Activated CD8-positive, alpha-beta T cell treated with anti-CD3 and anti-CD28 coated beads, Interleukin-2, amount 10 ng/mL, durations not matched to agents 7 days and 5 days (primary cell): Measurements from ENCODE around the gene CALD1. TPM values are rescaled to one million over a fixed set of nuclear protein-coding genes. Genes with fewer than 3 reads are reported as not detected.

ENCODE experiments used
- ATAC-seq: fragments of 150-1000 bp; cut with Tn5 transposase; one replicate; pipeline ENCODE4 v1.10.0; 2021; ENCODE audit warnings: moderate library complexity
- CTCF ChIA-PET: fragments of 350-600 bp; sonication (Branson Sonifier 250); formaldehyde crosslinking; loops from one replicate; lab custom pipeline; 2021; ENCODE audit warnings: antibody characterized with exemption; lab: Charles Lee
- POLR2A ChIA-PET: fragments of 350-600 bp; sonication (Branson Sonifier 250); formaldehyde crosslinking; loops from one replicate; lab custom pipeline; 2021; ENCODE audit warnings: antibody characterized with exemption; lab: Charles Lee
- DNase-seq: peaks from one replicate; pipeline ENCODE4 v3.0.0-alpha.2; 2020
- H3K27ac Mint-ChIP-seq: one replicate; pipeline ENCODE4 v1.8.0; 2021; ENCODE audit warnings: mild to moderate bottlenecking, mixed read lengths
- H3K27me3 Mint-ChIP-seq: one replicate; pipeline ENCODE4 v1.8.0; 2021; ENCODE audit warnings: low read depth, mixed read lengths
- H3K36me3 Mint-ChIP-seq: one replicate; pipeline ENCODE4 v1.8.0; 2021; ENCODE audit warnings: low read depth, mixed read lengths
- H3K4me1 Mint-ChIP-seq: one replicate; pipeline ENCODE4 v1.8.0; 2021; ENCODE audit warnings: low read depth, mixed read lengths
- H3K4me3 Mint-ChIP-seq: one replicate; pipeline ENCODE4 v1.8.0; 2021; ENCODE audit warnings: mild to moderate bottlenecking, mixed read lengths
- H3K9me3 Mint-ChIP-seq: one replicate; pipeline ENCODE4 v1.8.0; 2022; ENCODE audit warnings: mixed read lengths; ENCODE audit not compliant: insufficient read depth
- total RNA-seq, 2 experiments: library from RNA; stranded (reverse); gene quantifications; one replicate each; pipeline ENCODE4 v1.2.3, GENCODE V29; 2021

CALD1 gene
- under 1 TPM in 1 of 2 experiments, not detected in 1; 0.55 TPM for total RNA-seq

GRCh38 chr7:134778941-134779740 is at the start of gene CALD1:
CALD1 (plus strand) TSS chr7:134779634; CDS start chr7:134867734, 88,100 bp downstream.
- no peak for DNase-seq

DNA sequence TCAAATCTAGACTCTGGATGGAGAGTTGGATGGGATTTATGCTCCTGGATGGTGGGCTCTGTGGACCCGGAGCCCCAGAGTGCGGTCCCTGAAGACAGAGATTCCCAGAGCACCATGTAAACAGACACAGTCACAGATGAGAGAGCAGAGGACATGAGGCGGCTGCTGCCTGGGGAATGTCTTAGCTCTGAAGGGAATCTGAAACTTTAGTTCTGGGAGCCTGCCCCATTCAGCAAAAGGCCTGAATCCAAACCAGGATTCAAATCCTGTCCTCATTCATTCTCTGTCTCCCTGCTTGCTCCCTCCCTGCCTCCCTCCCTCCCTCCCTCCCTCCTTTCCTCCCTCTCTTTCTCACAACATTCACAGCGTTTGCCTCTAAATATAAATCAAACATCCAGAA is 49.5 kb upstream of the CALD1 start:
- ChIA-PET CTCF (interaction anchor here (1.5 kb wide), 1 partner anchor 22 kb away, joined by 4 read pairs; no protein-coding TSS in a partner anchor), POLR2A (no interaction called here)
- H3K36me3 Mint-ChIP-seq, result no peaks in the 10 kb centered on the region
- DNase-seq (no peak), ATAC-seq (no peak)
- H3K4me3 Mint-ChIP-seq, result no peak overlapping the region
- H3K9me3 Mint-ChIP-seq, result no peaks in the 10 kb centered on the region
- H3K4me1 Mint-ChIP-seq, result no peaks in the 10 kb centered on the region
- peaks cover 4% of the 10 kb centered on the region for H3K27me3 Mint-ChIP-seq
- H3K27ac Mint-ChIP-seq, result no peak overlapping the region

More at GRCh38 chr7:134778941-134779740, at the start of gene CALD1:
- Mint-ChIP-seq H3K27me3 (peaks cover 5% of the 10 kb centered on the region), H3K9me3 (no peaks in the 10 kb centered on the region), H3K4me3 (no peak within 1 kb of the TSS), H3K27ac (no peak within 1 kb of the TSS), H3K4me1 (no peaks in the 10 kb centered on the region), H3K36me3 (no peaks in the 10 kb centered on the region)
- ChIA-PET CTCF (no interaction called here), POLR2A (no interaction called here)
- no peak for ATAC-seq

DNA sequence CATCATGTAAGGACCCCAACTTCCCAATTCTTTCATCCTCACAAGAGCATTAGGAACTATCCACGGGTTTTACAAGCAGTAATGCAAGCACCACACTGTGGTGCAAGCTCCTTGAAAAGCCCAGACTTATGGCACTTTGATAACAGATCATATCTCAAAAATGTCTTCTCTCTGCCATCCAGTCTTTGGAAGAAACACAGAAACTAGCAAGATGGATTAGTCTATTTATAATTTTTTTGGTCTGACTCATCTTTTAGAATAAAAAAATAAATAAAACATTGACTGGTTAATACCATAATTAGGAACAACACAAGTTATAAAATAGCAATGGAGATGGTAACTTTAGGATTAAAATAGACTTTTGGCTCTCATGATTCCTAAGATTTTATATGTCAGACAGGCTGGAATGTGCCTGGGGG is 49.0 kb upstream of the CALD1 start:
- H3K4me3 Mint-ChIP-seq, result no peak overlapping the region
- H3K36me3 Mint-ChIP-seq, result no peaks in the 10 kb centered on the region
- no peaks in the 10 kb centered on the region for H3K4me1 Mint-ChIP-seq
- peaks cover 4% of the 10 kb centered on the region for H3K27me3 Mint-ChIP-seq
- no peak overlapping the region for H3K27ac Mint-ChIP-seq
- no peak for DNase-seq
- H3K9me3 Mint-ChIP-seq, result no peaks in the 10 kb centered on the region
- CTCF ChIA-PET, result no interaction called here
- ATAC-seq, result no peak
- POLR2A ChIA-PET, result no interaction called here

GRCh38 chr7:134731616-134732015 is 47.8 kb upstream of the CALD1 start:
- H3K9me3 Mint-ChIP-seq, result no peaks in the 10 kb centered on the region
- DNase-seq, result no peak

GRCh38 chr7:134732728-134733127 is 46.7 kb upstream of the CALD1 start:
- no peaks in the 10 kb centered on the region for H3K36me3 Mint-ChIP-seq
- H3K4me3 Mint-ChIP-seq, result no peak overlapping the region
- peaks cover 4% of the 10 kb centered on the region for H3K27me3 Mint-ChIP-seq
- ATAC-seq, result no peak
- no peak for DNase-seq
- no peak overlapping the region for H3K27ac Mint-ChIP-seq
- no peaks in the 10 kb centered on the region for H3K9me3 Mint-ChIP-seq
- no peaks in the 10 kb centered on the region for H3K4me1 Mint-ChIP-seq
- POLR2A ChIA-PET, result no interaction called here
- CTCF ChIA-PET, result no interaction called here

More at GRCh38 chr7:134731616-134732015, 47.8 kb upstream of the CALD1 start:
- Mint-ChIP-seq H3K4me1 (no peaks in the 10 kb centered on the region), H3K36me3 (no peaks in the 10 kb centered on the region), H3K27me3 (peaks cover 4% of the 10 kb centered on the region), H3K27ac (no peak overlapping the region), H3K4me3 (no peak overlapping the region)
- no peak for ATAC-seq
- POLR2A ChIA-PET, result no interaction called here
- CTCF ChIA-PET, result interaction anchor here (1.3 kb wide), 1 partner anchor 32 kb away, joined by 3 read pairs; no protein-coding TSS in a partner anchor

GRCh38 chr7:134736381-134736780 is 43.1 kb upstream of the CALD1 start:
- H3K4me3 Mint-ChIP-seq, result no peak overlapping the region
- CTCF ChIA-PET, result interaction anchor here (0.8 to 1.5 kb wide), 2 partner anchors 10 to 31 kb away, joined by 3 to 4 read pairs; no protein-coding TSS in a partner anchor
- POLR2A ChIA-PET, result no interaction called here
- H3K27ac Mint-ChIP-seq, result no peak overlapping the region
- H3K27me3 Mint-ChIP-seq, result peaks cover 3% of the 10 kb centered on the region
- peaks cover 4% of the 10 kb centered on the region for H3K4me1 Mint-ChIP-seq
- H3K9me3 Mint-ChIP-seq, result no peaks in the 10 kb centered on the region
- ATAC-seq (no peak), DNase-seq (no peak)
- no peaks in the 10 kb centered on the region for H3K36me3 Mint-ChIP-seq

- Mint-ChIP-seq H3K27ac (no peak overlapping the region), H3K9me3 (no peaks in the 10 kb centered on the region), H3K4me3 (no peak overlapping the region), H3K4me1 (peaks cover 4% of the 10 kb centered on the region), H3K27me3 (peaks cover 3% of the 10 kb centered on the region), H3K36me3 (no peaks in the 10 kb centered on the region)
- no peak for DNase-seq
- ChIA-PET POLR2A (interaction anchor here (0.6 kb wide), 1 partner anchor 24 kb away, joined by 3 read pairs; no protein-coding TSS in a partner anchor), CTCF (interaction anchor here (1.5 kb wide), 1 partner anchor 9 kb away, joined by 4 read pairs; no protein-coding TSS in a partner anchor)
- ATAC-seq, result no peak
Measured at GRCh38 chr7:134737566-134738345, 41.7 kb upstream of the CALD1 start.

GRCh38 chr7:134739362-134739761 is 40.1 kb upstream of the CALD1 start:
- Mint-ChIP-seq H3K9me3 (no peaks in the 10 kb centered on the region), H3K36me3 (no peaks in the 10 kb centered on the region), H3K4me1 (peaks cover 4% of the 10 kb centered on the region), H3K4me3 (no peak overlapping the region), H3K27ac (no peak overlapping the region), H3K27me3 (peaks cover 3% of the 10 kb centered on the region)
- CTCF ChIA-PET, result no interaction called here
- ATAC-seq (no peak), DNase-seq (no peak)
- POLR2A ChIA-PET, result no interaction called here

DNA sequence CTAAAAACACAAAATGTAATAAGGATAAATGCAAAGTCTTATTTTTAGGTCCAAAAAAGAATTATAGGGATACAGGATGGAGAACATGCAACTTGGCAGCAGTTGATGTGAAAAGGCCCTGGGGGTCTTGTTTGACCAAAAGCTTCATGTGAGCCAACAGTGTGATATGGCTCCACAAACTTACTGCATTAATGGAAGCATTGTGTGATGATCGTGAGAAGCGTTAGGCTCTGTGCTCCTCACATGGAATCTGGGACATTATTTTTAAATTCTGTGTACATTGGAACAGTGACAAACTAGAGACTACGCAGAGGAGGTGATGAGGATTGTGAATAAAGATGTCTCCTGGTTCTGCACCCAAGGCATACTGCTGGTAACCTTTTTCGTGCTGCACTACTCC is 39.1 kb upstream of the CALD1 start:
- H3K36me3 Mint-ChIP-seq, result no peaks in the 10 kb centered on the region
- H3K27me3 Mint-ChIP-seq, result peaks cover 6% of the 10 kb centered on the region
- no peaks in the 10 kb centered on the region for H3K9me3 Mint-ChIP-seq
- H3K27ac Mint-ChIP-seq, result no peak overlapping the region
- no peak overlapping the region for H3K4me3 Mint-ChIP-seq
- DNase-seq (no peak), ATAC-seq (no peak)
- ChIA-PET CTCF (no interaction called here), POLR2A (no interaction called here)
- H3K4me1 Mint-ChIP-seq, result peaks cover 4% of the 10 kb centered on the region

- H3K4me1 Mint-ChIP-seq, result peaks cover 4% of the 10 kb centered on the region
- H3K27me3 Mint-ChIP-seq, result peaks cover 8% of the 10 kb centered on the region
- H3K4me3 Mint-ChIP-seq, result no peak overlapping the region
- H3K9me3 Mint-ChIP-seq, result no peaks in the 10 kb centered on the region
- ATAC-seq, result no peak
- H3K36me3 Mint-ChIP-seq, result no peaks in the 10 kb centered on the region
- POLR2A ChIA-PET, result no interaction called here
- CTCF ChIA-PET, result no interaction called here
- H3K27ac Mint-ChIP-seq, result no peak overlapping the region
- no peak for DNase-seq
Measured at GRCh38 chr7:134741907-134742635, 37.4 kb upstream of the CALD1 start.

DNA sequence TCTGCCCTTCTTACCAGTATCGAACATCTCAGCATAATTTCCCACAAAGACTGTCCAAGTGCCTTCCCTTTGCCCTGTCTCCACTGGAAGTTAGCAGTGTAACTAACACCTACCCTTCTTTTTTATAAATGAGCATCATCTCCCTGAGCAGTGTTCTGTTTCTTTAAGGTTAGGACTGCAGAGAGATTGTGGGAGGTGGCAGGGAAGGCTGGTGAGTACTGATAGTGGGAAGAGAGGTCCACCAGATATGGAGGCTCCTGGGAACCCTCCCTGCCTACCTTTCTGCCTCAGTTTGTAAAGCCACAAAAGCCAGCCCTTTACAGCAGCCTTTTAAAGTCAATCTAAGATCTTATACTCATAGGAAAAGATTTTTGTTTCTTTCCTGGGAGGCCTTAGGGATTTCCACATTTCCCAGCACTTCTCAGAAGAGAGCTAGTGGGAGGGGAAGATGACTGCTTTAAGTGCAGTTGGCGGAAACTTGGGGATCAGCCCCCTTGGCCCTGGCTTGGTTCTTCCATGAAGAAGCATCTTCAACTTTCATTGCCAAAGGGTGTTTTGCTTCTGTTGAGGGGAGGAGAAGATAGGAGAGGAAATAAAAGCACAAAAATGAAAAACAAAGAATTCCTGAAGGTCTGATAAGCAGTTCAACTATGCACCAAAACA is 36.6 kb upstream of the CALD1 start:
- ChIA-PET POLR2A (no interaction called here), CTCF (no interaction called here)
- H3K36me3 Mint-ChIP-seq, result no peaks in the 10 kb centered on the region

More for the DNA sequence above, 36.6 kb upstream of the CALD1 start:
- DNase-seq (no peak), ATAC-seq (no peak)
- Mint-ChIP-seq H3K4me3 (no peak overlapping the region), H3K27ac (no peak overlapping the region), H3K9me3 (no peaks in the 10 kb centered on the region), H3K27me3 (peaks cover 8% of the 10 kb centered on the region), H3K4me1 (peaks cover 4% of the 10 kb centered on the region)
